GM20000 (cell line): ENCODE data around the gene GNAQ.

Experiments
- DNase-seq: peaks from one replicate; pipeline ENCODE4 v3.0.0; 2012; ENCODE audit warnings: low spot score
- CTCF ChIP-seq: IDR thresholded peaks from 2 replicates; pipeline ENCODE4 v1.5.1; 2012; ENCODE audit warnings: mild to moderate bottlenecking, control low read depth; ENCODE audit errors: extremely low read depth, missing control alignments

GNAQ gene

GRCh38 chr9:77779010-77779409 is 252.6 kb downstream of the GNAQ start:
- no peak for TF ChIP-seq CTCF
- DNase-seq, result no peak

- DNase-seq, result no peak
- TF ChIP-seq CTCF, result no peak
Observed at GRCh38 chr9:77773381-77773780, 258.2 kb downstream of the GNAQ start.

- DNase-seq, result no peak
- TF ChIP-seq CTCF, result no peak
Observed at GRCh38 chr9:77772646-77773045, 259.0 kb downstream of the GNAQ start.

- TF ChIP-seq CTCF, result no peak
- no peak for DNase-seq
Observed at GRCh38 chr9:77771171-77771570, 260.4 kb downstream of the GNAQ start.

- DNase-seq, result no peak
- no peak for TF ChIP-seq CTCF
Observed at GRCh38 chr9:77770340-77770739, 261.3 kb downstream of the GNAQ start.

GRCh38 chr9:77769246-77769645 is 262.4 kb downstream of the GNAQ start:
- no peak for TF ChIP-seq CTCF
- DNase-seq, result no peak

- DNase-seq, result no peak
- no peak for TF ChIP-seq CTCF
Observed at GRCh38 chr9:77766587-77766986, 265.0 kb downstream of the GNAQ start.
